C4-2B (cell line): ENCODE results near the gene PTPRJ.
"Not testable (repeated sequence)": the region's sequence is repeated elsewhere in the genome, so short reads cannot be mapped to it uniquely, and the experiment has no call there.

ENCODE experiments used
- CTCF ChIP-seq: fragments of 450-650 bp; conservative IDR thresholded peaks from 2 replicates; pipeline ENCODE4 v1.5.1; 2017; ENCODE audit warnings: mild to moderate bottlenecking
- ZFX ChIP-seq: fragments of 450-650 bp; IDR thresholded peaks from 2 replicates; pipeline ENCODE4 v1.6.1; 2017

DNA sequence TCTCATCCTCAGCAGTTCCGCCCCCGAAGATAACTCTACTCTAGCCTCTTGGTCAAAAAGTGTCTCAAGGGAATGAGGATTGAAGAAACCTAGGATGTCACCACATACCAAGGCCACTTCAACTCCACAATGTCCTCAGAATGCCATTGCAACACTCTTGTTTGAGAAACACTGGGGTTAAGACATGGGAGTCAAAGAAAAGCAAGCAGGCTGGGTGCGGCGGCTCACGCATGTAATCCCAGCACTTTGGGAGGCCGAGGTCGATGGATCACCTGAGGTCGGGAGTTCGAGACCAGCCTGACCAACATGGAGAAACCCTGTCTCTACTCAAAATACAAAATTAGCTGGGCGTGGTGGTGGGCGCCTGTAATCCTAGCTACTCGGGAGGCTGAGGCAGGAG is 28.9 kb upstream of the PTPRJ start:
- TF ChIP-seq ZFX, CTCF: not testable (repeated sequence)
